HG02938 (cell line): Measurements from ENCODE around the gene USP17L12.
"Not testable (repeated sequence)": the region's sequence is repeated elsewhere in the genome, so short reads cannot be mapped to it uniquely, and the experiment has no call there.

Experiments
- ATAC-seq: cut with Tn5 transposase; IDR thresholded peaks from one replicate; pipeline ENCODE4 v1.9.1; 2021; ENCODE audit warnings: mild to moderate bottlenecking, moderate library complexity; ENCODE audit not compliant: unreplicated experiment

Gene USP17L12, protein sequence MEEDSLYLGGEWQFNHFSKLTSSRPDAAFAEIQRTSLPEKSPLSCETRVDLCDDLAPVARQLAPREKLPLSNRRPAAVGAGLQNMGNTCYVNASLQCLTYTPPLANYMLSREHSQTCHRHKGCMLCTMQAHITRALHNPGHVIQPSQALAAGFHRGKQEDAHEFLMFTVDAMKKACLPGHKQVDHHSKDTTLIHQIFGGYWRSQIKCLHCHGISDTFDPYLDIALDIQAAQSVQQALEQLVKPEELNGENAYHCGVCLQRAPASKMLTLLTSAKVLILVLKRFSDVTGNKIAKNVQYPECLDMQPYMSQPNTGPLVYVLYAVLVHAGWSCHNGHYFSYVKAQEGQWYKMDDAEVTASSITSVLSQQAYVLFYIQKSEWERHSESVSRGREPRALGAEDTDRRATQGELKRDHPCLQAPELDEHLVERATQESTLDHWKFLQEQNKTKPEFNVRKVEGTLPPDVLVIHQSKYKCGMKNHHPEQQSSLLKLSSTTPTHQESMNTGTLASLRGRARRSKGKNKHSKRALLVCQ

GRCh38 chr4:9219852-9220251, at the start of gene USP17L12:
USP17L12 (plus strand) TSS chr4:9220152; CDS start chr4:9220152, 0 bp downstream.
- ATAC-seq, result not testable (repeated sequence)

GRCh38 chr4:9210357-9210756, 9.6 kb upstream of the USP17L12 start, which contains the start of gene USP17L10:
USP17L10 (plus strand) TSS chr4:9210657; CDS start chr4:9210657, 0 bp downstream.
- not testable (repeated sequence) for ATAC-seq

DNA sequence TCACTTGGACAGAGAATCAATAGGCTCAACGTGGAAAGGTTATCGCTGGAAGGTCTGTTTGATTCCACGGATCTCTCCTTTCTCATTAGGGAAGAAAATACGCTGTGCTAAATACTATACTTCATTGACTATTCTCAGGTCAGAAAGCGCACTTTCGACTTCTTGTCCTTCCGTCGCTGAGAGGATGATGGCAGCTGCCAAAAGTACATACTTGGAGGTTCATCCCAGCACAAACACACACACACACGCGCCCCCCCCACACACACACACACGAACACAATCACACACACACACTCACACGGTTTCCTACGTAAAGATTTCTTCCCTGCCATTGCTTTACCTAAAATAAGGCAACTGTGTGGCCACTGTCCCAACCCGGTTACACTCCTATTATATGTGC, 5.3 kb upstream of the USP17L12 start:
- not testable (repeated sequence) for ATAC-seq

GRCh38 chr4:9215105-9215504, 4.8 kb upstream of the USP17L12 start, which contains the start of gene USP17L11:
USP17L11 (plus strand) TSS chr4:9215405; CDS start chr4:9215405, 0 bp downstream.
- ATAC-seq, result not testable (repeated sequence)

- ATAC-seq, result not testable (repeated sequence)
These were observed 4.6 kb downstream of the USP17L12 start, which contains the start of gene USP17L13 for GRCh38 chr4:9224596-9224995. USP17L13 (plus strand) TSS chr4:9224896; CDS start chr4:9224896, 0 bp downstream.

GRCh38 chr4:9230249-9230648, 10.3 kb downstream of the USP17L12 start:
- ATAC-seq, result not testable (repeated sequence)

GRCh38 chr4:9234085-9234484, 14.1 kb downstream of the USP17L12 start, which contains the start of gene USP17L15:
USP17L15 (plus strand) TSS chr4:9234385; CDS start chr4:9234385, 0 bp downstream.
- ATAC-seq, result not testable (repeated sequence)

GRCh38 chr4:9238461-9238860, 18.5 kb downstream of the USP17L12 start:
- ATAC-seq, result not testable (repeated sequence)

DNA sequence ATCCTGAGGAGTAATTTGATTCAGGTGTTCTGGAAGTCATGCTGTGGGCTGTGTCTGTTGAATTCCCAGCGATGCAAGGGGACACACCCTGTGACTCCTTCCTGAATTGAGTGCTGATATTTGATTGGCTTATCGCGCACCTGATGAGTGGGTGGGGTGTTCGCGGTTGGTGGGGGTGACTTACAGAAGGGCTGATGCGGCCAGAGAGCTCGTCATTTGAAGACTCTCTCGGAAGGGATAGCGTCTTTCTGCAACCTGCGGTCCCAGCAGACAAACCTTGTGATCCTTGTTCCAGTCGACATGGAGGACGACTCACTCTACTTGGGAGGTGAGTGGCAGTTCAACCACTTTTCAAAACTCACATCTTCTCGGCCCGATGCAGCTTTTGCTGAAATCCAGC, 23.6 kb downstream of the USP17L12 start, which contains the start of gene USP17L17:
Gene USP17L17, plus strand, starts transcription at position 301 of the 400 bp plus-strand sequence. Its CDS starts 0 bp downstream, at position 301.
- ATAC-seq, result not testable (repeated sequence)

DNA sequence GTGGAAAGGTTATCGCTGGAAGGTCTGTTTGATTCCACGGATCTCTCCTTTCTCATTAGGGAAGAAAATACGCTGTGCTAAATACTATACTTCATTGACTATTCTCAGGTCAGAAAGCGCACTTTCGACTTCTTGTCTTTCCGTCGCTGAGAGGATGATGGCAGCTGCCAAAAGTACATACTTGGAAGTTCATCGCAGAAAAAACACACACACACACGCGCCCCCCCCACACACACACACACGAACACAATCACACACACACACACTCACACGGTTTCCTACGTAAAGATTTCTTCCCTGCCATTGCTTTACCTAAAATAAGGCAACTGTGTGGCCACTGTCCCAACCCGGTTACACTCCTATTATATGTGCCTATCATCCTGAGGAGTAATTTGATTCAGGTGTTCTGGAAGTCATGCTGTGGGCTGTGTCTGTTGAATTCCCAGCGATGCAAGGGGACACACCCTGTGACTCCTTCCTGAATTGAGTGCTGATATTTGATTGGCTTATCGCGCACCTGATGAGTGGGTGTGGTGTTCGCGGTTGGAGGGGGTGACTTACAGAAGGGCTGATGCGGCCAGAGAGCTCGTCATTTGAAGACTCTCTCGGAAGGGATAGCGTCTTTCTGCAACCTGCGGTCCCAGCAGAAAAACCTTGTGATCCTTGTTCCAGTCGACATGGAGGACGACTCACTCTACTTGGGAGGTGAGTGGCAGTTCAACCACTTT, 28.2 kb downstream of the USP17L12 start, which contains the start of gene USP17L18:
Gene USP17L18, plus strand, starts transcription at position 678 of the 728 bp plus-strand sequence. Its CDS starts 0 bp downstream, at position 678.
- not testable (repeated sequence) for ATAC-seq

DNA sequence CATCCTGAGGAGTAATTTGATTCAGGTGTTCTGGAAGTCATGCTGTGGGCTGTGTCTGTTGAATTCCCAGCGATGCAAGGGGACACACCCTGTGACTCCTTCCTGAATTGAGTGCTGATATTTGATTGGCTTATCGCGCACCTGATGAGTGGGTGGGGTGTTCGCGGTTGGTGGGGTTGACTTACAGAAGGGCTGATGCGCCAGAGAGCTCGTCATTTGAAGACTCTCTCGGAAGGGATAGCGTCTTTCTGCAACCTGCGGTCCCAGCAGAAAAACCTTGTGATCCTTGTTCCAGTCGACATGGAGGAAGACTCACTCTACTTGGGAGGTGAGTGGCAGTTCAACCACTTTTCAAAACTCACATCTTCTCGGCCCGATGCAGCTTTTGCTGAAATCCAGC, 33.1 kb downstream of the USP17L12 start, which contains the start of gene USP17L19:
Gene USP17L19, plus strand, starts transcription at position 301 of the 400 bp plus-strand sequence. Its CDS starts 0 bp downstream, at position 301.
- ATAC-seq, result not testable (repeated sequence)

DNA sequence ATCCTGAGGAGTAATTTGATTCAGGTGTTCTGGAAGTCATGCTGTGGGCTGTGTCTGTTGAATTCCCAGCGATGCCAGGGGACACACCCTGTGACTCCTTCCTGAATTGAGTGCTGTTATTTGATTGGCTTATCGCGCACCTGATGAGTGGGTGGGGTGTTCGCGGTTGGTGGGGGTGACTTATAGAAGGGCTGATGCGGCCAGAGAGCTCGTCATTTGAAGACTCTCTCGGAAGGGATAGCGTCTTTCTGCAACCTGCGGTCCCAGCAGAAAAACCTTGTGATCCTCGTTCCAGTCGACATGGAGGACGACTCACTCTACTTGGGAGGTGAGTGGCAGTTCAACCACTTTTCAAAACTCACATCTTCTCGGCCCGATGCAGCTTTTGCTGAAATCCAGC, 37.9 kb downstream of the USP17L12 start, which contains the start of gene USP17L20:
Gene USP17L20, plus strand, starts transcription at position 301 of the 400 bp plus-strand sequence. Its CDS starts 0 bp downstream, at position 301.
- not testable (repeated sequence) for ATAC-seq

GRCh38 chr4:9262572-9262971, 42.6 kb downstream of the USP17L12 start, which contains the start of gene USP17L21:
USP17L21 (plus strand) TSS chr4:9262872; CDS start chr4:9262872, 0 bp downstream.
- ATAC-seq, result not testable (repeated sequence)

DNA sequence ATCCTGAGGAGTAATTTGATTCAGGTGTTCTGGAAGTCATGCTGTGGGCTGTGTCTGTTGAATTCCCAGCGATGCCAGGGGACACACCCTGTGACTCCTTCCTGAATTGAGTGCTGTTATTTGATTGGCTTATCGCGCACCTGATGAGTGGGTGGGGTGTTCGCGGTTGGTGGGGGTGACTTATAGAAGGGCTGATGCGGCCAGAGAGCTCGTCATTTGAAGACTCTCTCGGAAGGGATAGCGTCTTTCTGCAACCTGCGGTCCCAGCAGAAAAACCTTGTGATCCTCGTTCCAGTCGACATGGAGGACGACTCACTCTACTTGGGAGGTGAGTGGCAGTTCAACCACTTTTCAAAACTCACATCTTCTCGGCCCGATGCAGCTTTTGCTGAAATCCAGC, 47.4 kb downstream of the USP17L12 start, which contains the start of gene USP17L22:
Gene USP17L22, plus strand, starts transcription at position 301 of the 400 bp plus-strand sequence. Its CDS starts 0 bp downstream, at position 301.
- ATAC-seq, result not testable (repeated sequence)
